Activated CD4-positive, alpha-beta T cell treated with anti-CD3 and anti-CD28 coated beads, Interleukin-2, Interleukin-6, amounts not matched to agents 100 ng/mL and 50 ng/mL, durations not matched to agents 16 hours and 8 hours (primary cell): ENCODE results near the gene AEBP1.

Experiments used
- DNase-seq: peaks from one replicate; pipeline ENCODE4 v3.0.0-alpha.2; 2020

AEBP1 gene

GRCh38 chr7:44087911-44088838, 16.0 kb upstream of the AEBP1 start:
- DNase-seq, result no peak

DNA sequence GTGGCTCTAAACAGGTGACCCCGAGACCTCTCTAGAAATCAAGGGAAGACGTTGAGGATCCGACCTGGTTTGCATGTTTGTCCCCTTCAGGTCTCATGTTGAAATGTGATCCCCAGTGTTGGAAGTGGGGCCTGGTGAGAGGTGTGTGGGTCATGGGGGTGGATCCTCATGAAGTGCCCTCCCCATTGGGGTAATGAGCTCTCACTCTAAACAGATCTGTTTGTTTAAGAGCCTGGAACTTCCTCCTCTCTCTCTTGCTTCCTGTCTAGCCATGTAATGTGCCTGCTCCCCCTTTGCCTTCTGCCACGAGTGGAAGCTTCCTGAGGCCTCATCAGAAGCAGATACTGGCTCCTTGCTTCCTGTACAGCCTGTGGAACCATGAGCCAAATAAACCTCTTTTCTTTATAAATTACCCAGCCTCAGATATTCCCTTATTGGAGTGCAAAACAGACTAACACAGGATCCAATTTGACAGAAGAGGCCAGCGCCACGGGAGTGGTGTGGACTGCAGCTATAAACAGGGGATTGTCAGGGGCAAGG, 11.0 kb upstream of the AEBP1 start:
- DNase-seq, result no peak

DNA sequence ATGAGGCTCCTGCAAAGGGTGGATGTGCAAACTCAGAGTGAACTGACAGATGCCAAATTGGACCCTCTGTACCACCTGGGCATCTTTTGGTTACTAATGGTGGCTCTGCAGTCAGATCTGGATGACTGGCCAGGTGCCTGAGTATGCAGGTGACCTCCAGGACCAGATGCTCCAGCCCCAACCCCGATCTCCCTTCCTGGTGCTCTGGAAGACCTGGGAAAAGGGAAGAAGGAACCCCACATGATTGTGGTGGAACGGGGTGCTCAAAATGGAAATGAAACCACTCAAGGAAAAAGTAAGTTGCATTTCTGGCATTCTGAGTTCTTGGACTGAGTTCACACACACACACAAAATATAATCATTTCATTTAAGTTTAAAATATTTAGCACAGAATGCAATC, 9.8 kb upstream of the AEBP1 start:
- DNase-seq, result no peak

GRCh38 chr7:44094883-44095592, 9.1 kb upstream of the AEBP1 start:
- no peak for DNase-seq

GRCh38 chr7:44095781-44096180, 8.4 kb upstream of the AEBP1 start:
- DNase-seq, result no peak

- no peak for DNase-seq
Measured at GRCh38 chr7:44096326-44096881, 7.7 kb upstream of the AEBP1 start.

DNA sequence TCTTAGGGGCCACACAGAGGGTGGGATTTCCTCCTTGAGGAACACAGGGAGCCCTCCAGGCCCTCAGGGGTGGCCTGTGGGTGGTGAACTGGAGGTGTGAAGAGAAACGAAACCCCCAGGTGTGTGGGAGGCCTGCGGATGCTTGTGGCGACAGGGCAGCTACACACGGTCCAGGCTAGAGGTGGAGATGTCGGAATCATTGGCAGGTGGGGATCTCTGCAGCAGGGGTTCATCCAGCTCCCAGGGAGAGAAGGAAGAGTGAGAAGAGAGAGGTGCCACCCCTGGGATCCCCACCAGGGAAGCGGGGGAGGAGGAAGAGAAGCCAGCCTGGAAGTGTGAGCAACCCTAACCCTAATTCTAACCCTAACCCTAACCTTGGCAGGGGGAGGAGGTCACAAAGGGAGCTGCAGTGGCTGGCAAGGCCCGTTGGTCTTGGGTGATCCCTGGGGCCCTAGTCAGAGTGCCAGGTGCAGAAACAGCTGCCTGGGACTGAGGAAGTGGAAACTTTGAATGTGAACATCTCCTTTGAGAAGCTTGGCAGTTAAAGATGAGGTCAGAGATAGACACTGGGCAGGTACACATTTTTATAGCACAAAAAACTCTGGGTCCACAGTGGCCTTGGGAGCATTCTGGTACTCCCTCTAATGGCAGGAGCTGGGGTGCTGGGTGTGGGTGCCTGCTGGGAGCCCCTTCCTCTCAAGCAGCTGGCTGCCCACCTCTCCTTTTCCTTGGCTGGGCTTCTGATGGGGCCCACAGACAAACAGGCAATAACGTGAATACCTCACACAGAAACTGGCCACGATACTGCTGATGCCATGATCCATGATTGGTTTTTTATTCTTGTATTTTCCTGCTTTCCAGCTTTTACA, 6.8 kb upstream of the AEBP1 start:
- DNase-seq, result peak; percentile 39

DNA sequence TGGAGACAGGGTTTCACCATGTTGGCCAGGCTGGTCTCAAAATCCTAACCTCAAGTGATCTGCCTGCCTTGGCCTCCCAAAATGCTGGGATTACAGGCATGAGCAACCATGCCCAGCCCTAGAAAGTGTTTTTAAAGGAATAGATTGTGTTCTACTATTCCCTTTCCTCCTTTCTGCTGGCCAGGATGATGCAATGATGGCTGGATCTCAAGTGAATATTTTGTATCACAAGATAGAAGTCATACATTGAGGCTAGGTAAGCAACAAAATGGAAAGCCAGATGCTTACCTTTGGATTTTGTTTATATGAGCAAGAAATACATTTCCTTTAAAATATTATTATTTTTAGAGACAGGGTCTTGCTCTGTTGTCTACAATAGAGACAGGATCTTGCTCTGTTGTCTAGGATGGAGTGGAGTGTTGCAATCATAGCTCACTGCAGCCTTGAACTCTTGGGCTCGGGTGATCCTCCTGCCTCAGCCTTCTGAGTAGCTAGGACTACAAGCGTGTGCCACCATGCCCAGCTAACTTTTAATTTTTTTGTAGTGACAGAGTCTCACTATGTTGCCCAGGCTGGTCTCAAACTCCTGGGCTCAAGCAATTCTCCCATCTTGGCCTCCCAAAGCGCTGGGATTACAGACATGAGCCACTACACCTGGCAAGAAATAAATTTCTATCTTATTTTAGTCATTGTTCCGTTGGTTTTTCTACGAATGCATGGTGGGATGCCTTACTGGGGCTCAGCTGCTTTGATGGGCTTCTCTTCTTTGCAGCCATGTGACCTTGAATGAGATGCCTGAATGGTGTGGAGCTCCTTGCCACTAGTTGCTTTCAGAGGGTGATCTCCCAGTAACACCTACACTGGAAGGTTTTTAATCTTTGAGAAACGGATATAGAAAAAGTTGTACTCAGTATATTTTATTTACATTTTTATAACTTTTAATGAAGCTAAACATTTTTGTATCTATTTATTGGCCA, 5.8 kb upstream of the AEBP1 start:
- no peak for DNase-seq

GRCh38 chr7:44099669-44100068, 4.5 kb upstream of the AEBP1 start:
- no peak for DNase-seq

GRCh38 chr7:44100458-44101302, 3.5 kb upstream of the AEBP1 start:
- no peak for DNase-seq

- no peak for DNase-seq
Measured at GRCh38 chr7:44101303-44101965, 2.7 kb upstream of the AEBP1 start.

DNA sequence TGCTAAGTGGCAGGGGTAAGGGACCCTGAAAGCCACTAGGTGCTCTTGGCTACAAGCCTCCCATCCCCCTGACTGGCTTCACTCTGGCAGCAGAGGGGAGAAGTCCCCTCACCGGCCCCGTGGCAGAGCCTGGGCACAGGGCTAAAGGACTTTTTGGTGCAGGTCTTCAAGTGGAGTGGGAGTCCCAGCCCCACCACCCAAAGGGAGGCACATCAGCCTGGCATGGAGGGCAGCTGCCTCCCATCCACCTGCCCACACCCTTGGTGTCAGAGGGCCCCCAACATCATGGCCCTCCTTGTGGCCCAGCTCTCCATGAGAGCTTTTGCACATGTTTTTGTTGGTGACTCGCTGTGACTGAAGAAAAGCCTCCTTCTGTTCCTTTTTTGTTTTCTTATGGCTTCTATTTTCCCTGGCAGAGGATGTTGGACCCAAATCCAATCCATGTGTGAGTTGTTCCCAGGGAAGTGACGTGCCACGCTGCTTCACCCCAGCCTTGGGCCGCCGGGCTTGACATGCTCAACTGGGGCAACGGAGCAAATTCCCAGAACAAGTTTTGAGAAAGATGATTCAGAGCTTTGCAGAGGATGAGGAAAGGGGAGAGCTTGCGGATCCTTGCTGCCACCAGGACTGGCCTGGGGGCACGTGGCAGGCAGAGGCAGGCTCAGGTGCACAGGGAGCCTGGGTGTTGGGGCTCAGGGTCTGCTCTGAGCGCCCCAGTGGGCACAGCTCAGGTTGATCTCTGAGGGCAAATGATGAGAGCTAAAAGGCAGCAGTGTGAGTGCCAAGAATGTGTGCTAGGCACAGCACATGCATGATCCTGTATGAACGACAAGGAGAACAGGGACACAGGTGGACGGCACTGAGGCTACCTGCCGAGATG, 1.9 kb upstream of the AEBP1 start:
- no peak for DNase-seq

DNA sequence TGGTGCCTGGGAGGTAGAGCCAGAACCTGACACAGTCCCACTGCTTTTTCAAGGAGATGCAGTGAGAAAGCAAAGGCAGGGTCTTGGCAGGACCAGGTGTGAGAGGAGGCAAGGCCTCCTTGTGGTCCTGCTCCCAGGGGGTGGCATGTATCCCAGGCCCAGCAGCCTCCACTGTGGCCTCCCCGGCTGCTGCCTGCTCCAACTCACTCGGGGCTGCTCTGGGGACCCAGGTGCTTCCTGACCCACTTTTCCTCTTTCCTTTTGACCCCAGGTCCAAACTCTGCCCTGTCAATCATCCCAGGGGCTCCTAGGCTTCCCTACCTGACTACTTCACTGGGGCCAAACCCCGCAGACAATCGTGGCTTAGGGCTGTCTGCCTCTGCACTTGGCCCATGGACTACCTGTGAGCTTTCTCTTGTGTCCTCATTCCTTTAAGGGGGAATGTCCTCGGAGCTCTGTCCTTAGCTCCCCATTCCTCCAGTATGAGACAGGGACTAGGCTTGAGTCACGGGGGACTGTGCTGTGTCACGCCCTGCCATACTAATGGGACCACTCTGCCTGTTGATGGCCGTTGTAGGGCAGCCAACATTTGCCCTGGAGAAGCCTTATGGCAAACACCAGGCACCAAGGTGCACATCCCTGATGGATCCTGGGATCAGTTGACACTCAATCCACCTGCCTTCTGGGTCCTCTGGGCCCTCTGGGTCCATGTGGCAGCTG, 1.1 kb upstream of the AEBP1 start:
- no peak for DNase-seq

DNA sequence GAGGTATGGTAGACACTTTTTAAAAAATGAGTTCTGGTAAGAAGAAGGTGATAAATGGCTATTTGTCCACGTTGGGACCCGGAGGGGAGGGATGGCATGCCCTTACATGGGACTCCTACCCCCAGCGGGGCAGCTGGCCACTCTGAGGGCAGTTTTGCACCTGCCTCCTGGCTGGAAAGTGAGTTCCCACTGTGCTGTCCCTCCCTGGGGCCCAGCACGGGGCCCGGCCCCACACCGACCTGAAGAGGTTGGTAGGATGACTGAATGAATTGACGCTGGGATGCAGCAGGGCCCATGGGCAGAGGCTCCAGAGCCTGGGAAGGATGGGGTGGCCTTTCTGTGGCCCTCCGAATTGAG, 601 bp upstream of the AEBP1 start:
- DNase-seq, result no peak

DNA sequence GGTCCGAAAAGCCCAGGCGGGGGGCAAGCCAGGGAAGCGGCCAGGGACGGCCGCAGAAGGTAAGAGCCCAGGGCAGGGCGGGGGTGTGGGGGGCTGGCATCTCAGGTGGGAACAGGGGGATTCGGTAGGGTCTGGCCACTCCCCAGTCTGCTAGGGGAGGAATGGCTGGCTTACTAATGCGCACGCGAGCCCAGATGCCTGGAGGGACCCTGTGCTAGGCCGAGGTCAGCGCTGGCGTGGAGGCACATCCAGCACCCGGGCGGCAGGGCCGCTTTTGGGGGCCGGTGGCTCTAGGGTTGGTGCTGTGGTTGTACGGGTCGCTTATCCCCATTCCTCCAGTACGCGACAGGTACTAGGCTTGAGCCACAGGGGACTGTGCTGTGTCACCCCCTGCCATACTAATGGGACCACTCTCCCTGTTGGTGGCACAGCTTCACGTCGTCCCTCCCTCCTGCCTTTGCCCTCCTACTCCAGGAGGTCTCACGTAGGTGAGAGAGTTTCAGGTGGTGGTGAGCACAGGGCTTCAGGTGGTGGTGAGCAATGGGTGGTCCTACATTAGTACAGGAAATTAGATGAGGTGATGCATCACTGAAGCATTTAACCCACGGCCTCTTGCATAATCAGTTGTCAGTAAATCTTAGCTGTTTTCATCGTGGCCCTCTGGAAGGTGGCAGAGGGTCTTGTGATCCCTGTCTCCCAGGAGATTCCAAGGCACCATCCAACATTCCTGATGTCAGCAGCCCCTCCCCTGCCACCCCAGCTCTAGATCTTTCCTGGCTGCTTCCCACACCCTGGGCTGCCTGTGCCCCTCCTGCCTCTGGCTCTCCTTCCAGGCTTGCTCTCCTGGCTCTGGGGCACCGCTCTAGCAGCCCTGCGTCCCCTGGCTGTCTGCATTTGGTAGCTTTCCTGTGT, 971 bp downstream of the AEBP1 start:
- DNase-seq, result no peak

DNA sequence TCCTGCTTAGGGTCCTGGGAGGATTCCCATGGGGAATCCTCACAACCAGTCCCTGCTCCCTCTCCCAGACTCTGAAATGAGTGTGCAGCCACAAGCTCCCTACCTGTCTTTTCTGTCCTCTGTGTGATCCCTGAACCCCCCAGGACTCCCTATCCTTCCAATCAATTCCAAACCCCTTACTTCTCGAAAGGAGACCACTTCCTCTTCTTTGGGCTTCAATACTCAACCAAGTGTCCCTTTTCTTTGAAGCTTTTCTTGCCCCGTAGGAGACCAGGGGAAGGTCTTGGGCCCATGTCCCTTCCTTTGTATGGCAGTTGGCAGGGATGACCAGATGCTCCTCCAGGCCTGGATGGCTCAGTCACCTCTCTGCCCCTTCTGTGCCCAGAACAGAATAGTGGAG, 1.7 kb downstream of the AEBP1 start:
- no peak for DNase-seq
